GM12801 (cell line): ENCODE results near the gene TFCP2.

ENCODE experiments used
- CTCF ChIP-seq: IDR thresholded peaks from one replicate; pipeline ENCODE4 v1.5.1; 2011; ENCODE audit warnings: control low read depth; ENCODE audit not compliant: insufficient read length; ENCODE audit errors: extremely low read depth

TFCP2 gene

GRCh38 chr12:51185171-51185717, 12.3 kb upstream of the TFCP2 start:
- TF ChIP-seq CTCF, result no peak

- TF ChIP-seq CTCF, result no peak
These were observed 10.9 kb upstream of the TFCP2 start for GRCh38 chr12:51183816-51184215.

GRCh38 chr12:51183349-51183748, 10.4 kb upstream of the TFCP2 start:
- TF ChIP-seq CTCF, result no peak

GRCh38 chr12:51181558-51181957, 8.6 kb upstream of the TFCP2 start:
- no peak for TF ChIP-seq CTCF

GRCh38 chr12:51177897-51178296, 5.0 kb upstream of the TFCP2 start:
- TF ChIP-seq CTCF, result no peak

- no peak for TF ChIP-seq CTCF
These were observed 1.6 kb upstream of the TFCP2 start for GRCh38 chr12:51174501-51174900.

- no peak for TF ChIP-seq CTCF
These were observed 936 bp downstream of the TFCP2 start for GRCh38 chr12:51171884-51172514.
